Esophagus muscularis mucosa (tissue), 4 donors: ENCODE data around the gene PSMC2. TPM values are rescaled to one million over a fixed set of nuclear protein-coding genes. Genes with fewer than 3 reads are reported as not detected.

Source experiments
- DNase-seq: peaks from one replicate; pipeline ENCODE4 v3.0.0-alpha.2; 2017; ENCODE audit errors: extremely low spot score
- H3K27ac ChIP-seq, 4 donors: fragments of 200-600 bp; sonication (generic); replicated peaks in 1 of 4; 1 replicate in 3 of 4; 2 replicates in 1 of 4; pipeline ENCODE4 v1.5.1; 2016 to 2019; ENCODE audit warnings: mild to moderate bottlenecking in 1 of 4
- H3K27me3 ChIP-seq, 4 donors: fragments of 200-600 bp; sonication (generic); one replicate each; pipeline versions ENCODE4 v1.5.1 to v1.6.0; 2016 to 2019
- H3K36me3 ChIP-seq, 4 donors: fragments of 200-600 bp; sonication (generic); one replicate each; pipeline ENCODE4 v1.5.1; 2016 to 2019
- H3K4me1 ChIP-seq, 4 donors: fragments of 200-600 bp; sonication (generic); one replicate each; pipeline ENCODE4 v1.5.1; 2016 to 2019
- H3K4me3 ChIP-seq, 4 donors: fragments of 200-600 bp; sonication (generic); 1 replicate in 2 of 4; 2 replicates in 2 of 4; pipeline ENCODE4 v1.5.1; 2016 to 2019; ENCODE audit warnings: mild to moderate bottlenecking in 4 of 4, moderate library complexity in 1 of 4
- H3K9me3 ChIP-seq, 4 donors: fragments of 200-600 bp; sonication (generic); 1 replicate in 3 of 4; 2 replicates in 1 of 4; pipeline ENCODE4 v1.5.1; 2016 to 2019
- EP300 ChIP-seq: sonication (generic); formaldehyde crosslinking; IDR thresholded peaks from one replicate; pipeline ENCODE4 v1.6.1; 2017; ENCODE audit warnings: antibody characterized with exemption
- POLR2A ChIP-seq: fragments of 450-650 bp; IDR thresholded peaks from one replicate; pipeline ENCODE4 v1.6.1; 2017; ENCODE audit warnings: antibody characterized with exemption, moderate library complexity, mild to moderate bottlenecking, low read depth
- POLR2AphosphoS5 ChIP-seq, 2 donors: sonication (generic); formaldehyde crosslinking; IDR thresholded peaks; one replicate each; pipeline ENCODE4 v1.6.1; 2017; ENCODE audit warnings: antibody characterized with exemption in 2 of 2
- WGBS: methylation state at CpG from one replicate; pipeline ENCODE4 v1.1.5; 2018; 5-methylcytosine and 5-hydroxymethylcytosine counted together
- intact Hi-C: fragments of 100-400 bp; cut with DNase I; formaldehyde crosslinking; loops from one replicate; pipeline ENCODE4 v1.15.1; 2023
- total RNA-seq, 4 donors: library from RNA; depleted of rRNA; stranded (reverse); fragments of >200 nt; gene quantifications; one replicate each; pipeline versions ENCODE4 v1.1.0 to v1.2.1, GENCODE V29; 2016
- TF ChIP-seq, protein P1 (sequence below), 3 experiments: fragments of 200-600 bp in 2 of 3; fragments of 450-650 bp in 1 of 3; sonication (generic) in 2 of 3; IDR thresholded peaks; one replicate each; pipeline ENCODE4 v1.5.1; 2017 to 2019; ENCODE audit warnings: antibody characterized with exemption in 3 of 3, mild to moderate bottlenecking in 2 of 3, moderate library complexity in 1 of 3

PSMC2 gene
- total RNA-seq, 4 donors from 2014 or later, result 108 to 129 (median 116) TPM

DNA sequence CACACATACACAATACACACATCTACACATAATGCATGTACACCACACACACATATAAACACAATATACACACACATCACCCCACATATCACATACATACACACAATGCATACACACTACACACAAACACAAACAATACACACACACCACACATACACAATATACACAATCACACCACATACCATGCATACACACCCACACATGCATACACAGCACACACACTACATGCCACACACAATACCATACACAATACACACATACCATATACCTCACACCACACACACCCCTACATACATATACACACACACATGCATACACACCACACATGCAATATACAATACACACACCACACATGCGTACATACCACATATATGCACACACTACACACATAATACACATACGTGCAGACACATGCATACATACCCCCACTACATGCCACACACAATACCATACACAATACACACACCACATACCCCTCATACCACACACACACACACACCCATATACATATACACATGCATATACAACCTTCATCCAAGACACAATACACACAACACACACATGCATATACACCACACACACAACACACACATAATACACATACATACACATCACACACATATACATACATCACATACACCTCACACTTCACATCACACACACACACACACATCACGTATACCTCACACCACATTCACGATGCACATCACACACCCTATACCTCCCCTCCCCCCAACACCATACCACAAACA lies 34.0 kb downstream of the PSMC2 start:
- WGBS, result 92% methylated on average over 4 of the region's 4 CpGs
- Histone ChIP-seq H3K27ac (no peak overlapping the region), H3K9me3 (no peaks in the 10 kb centered on the region), H3K36me3 (no peaks in the 10 kb centered on the region), H3K4me1 (no peaks in the 10 kb centered on the region), H3K4me3 (no peak overlapping the region), H3K27me3 (no peaks in the 10 kb centered on the region)
- TF ChIP-seq EP300 (no peak), POLR2A (no peak), POLR2AphosphoS5 (IDR thresholded peaks at IDR 0.05) (no peak)
- TF ChIP-seq, protein P1, sequence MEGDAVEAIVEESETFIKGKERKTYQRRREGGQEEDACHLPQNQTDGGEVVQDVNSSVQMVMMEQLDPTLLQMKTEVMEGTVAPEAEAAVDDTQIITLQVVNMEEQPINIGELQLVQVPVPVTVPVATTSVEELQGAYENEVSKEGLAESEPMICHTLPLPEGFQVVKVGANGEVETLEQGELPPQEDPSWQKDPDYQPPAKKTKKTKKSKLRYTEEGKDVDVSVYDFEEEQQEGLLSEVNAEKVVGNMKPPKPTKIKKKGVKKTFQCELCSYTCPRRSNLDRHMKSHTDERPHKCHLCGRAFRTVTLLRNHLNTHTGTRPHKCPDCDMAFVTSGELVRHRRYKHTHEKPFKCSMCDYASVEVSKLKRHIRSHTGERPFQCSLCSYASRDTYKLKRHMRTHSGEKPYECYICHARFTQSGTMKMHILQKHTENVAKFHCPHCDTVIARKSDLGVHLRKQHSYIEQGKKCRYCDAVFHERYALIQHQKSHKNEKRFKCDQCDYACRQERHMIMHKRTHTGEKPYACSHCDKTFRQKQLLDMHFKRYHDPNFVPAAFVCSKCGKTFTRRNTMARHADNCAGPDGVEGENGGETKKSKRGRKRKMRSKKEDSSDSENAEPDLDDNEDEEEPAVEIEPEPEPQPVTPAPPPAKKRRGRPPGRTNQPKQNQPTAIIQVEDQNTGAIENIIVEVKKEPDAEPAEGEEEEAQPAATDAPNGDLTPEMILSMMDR (IDR thresholded peaks at IDR 0.05), result no peak
- no peak for DNase-seq
- intact Hi-C loops, result no loop called here

DNA sequence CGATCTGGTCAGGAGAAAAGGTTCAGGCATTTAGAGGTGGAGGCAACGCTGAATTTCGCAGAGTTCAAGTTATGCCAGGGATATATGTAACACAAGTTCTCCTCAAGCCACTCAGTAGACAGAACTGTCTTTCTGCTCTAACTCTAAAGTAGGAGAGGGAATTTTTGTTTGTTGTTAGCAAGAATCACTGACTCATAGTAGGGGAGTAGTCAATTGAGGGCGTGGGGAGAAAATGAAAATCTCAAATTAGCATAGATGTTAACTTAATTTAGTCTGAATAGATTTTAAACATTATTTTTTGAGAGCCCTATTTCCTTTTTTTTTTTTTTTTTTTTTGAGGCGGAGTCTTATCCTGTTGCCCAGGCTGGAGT lies 34.6 kb downstream of the PSMC2 start:
- Histone ChIP-seq H3K36me3 (no peaks in the 10 kb centered on the region), H3K9me3 (no peaks in the 10 kb centered on the region), H3K27me3 (no peaks in the 10 kb centered on the region), H3K4me3 (no peak overlapping the region), H3K4me1 (no peaks in the 10 kb centered on the region), H3K27ac (no peak overlapping the region)
- intact Hi-C loops, result no loop called here
- DNase-seq, result no peak
- TF ChIP-seq, protein P1 (IDR thresholded peaks at IDR 0.05), result no peak
- TF ChIP-seq POLR2AphosphoS5 (IDR thresholded peaks at IDR 0.05), result no peak
- no peak for TF ChIP-seq POLR2A
- no peak for TF ChIP-seq EP300
- WGBS, result 90% methylated on average over 5 of the region's 5 CpGs

DNA sequence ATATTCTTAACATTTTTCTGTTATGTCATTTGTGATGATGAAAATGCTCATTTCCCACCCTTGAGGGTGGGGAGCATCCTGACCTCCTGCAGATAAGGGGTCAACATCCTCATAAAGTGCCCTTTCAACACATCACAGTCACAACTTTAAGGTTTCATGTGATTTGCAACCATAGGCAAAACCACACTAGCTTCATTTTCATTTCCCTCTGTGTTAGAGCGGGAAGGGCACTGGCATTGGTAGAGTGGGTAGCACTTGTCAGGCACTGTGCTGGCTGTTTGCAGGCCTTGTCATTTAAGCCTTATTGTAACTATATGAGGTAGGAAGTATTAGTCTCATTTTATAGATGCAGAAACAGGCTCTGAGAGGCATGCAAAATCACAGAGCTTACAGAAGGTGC lies 39.8 kb downstream of the PSMC2 start:
- no peaks in the 10 kb centered on the region for H3K36me3 ChIP-seq
- H3K4me3 ChIP-seq, result no peak overlapping the region
- DNase-seq, result no peak
- peaks cover 0 to 5% (median 0%) of the 10 kb centered on the region in 4 donors for H3K27me3 ChIP-seq
- H3K4me1 ChIP-seq, result no peaks in the 10 kb centered on the region
- no peaks in the 10 kb centered on the region for H3K9me3 ChIP-seq
- 70% methylated on average over 1 of the region's 1 CpG for WGBS
- intact Hi-C loops, result no loop called here
- TF ChIP-seq, protein P1 (IDR thresholded peaks at IDR 0.05), result no peak
- TF ChIP-seq POLR2A, result no peak
- no peak overlapping the region for H3K27ac ChIP-seq

DNA sequence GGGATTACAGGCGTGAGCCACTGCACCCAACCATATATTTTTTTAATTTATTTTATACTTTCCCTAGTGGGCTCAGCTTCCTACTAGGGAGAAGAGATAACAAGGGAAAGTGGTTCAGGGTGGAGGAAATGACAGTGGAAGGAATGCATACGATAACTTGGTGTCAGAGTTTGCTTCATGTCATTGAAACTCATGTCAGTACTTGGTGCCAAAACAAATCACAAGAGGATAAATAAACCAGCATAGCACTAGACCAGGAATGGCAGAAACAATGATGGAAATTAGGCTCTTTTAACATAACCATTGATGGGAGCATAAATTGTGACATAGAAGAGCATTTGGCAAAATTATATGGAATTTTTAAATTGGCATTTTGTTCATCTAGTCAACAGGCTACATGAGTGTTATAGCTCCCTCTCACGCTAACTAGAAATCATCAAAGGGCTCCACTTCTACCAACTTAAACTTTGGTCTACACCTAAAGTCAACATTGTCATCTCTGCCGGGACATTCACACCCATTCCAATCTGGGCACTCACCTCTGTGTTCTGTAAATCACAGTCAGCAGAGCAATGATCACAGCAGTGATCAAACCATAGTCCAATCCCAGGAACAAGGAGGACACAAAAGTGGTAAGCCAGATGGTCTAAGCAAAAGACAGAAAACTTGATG lies 41.2 kb downstream of the PSMC2 start:
- Histone ChIP-seq H3K4me3 (no peak overlapping the region), H3K36me3 (no peaks in the 10 kb centered on the region), H3K4me1 (no peaks in the 10 kb centered on the region), H3K9me3 (no peaks in the 10 kb centered on the region), H3K27ac (no peak overlapping the region), H3K27me3 (peaks cover 0 to 5% (median 0%) of the 10 kb centered on the region in 4 donors)
- no peak for DNase-seq
- TF ChIP-seq POLR2A, result no peak
- TF ChIP-seq EP300, result no peak
- TF ChIP-seq, protein P1 (IDR thresholded peaks at IDR 0.05), result no peak
- TF ChIP-seq POLR2AphosphoS5 (IDR thresholded peaks at IDR 0.05), result no peak
- intact Hi-C loops, result no loop called here
- 73% methylated on average over 4 of the region's 4 CpGs for WGBS
